RPMI8226 (cell line): Measurements from ENCODE around the gene DAP.
"Not testable (repeated sequence)": the region's sequence is repeated elsewhere in the genome, so short reads cannot be mapped to it uniquely, and the experiment has no call there.

Source experiments
- DNase-seq: peaks from one replicate; pipeline ENCODE4 v3.0.0-alpha.2; 2015

The DAP gene

GRCh38 chr5:10649666-10650380, 111.2 kb downstream of the DAP start:
- DNase-seq: no peak

GRCh38 chr5:10648806-10649665, 112.0 kb downstream of the DAP start:
- DNase-seq: no peak

- no peak for DNase-seq
Measured at GRCh38 chr5:10647640-10648039, 113.4 kb downstream of the DAP start.

GRCh38 chr5:10645671-10646070, 115.4 kb downstream of the DAP start:
- DNase-seq: no peak

GRCh38 chr5:10645146-10645545, 115.9 kb downstream of the DAP start:
- DNase-seq: no peak

GRCh38 chr5:10644192-10644591, 116.8 kb downstream of the DAP start:
- DNase-seq: no peak

GRCh38 chr5:10642367-10642766, 118.7 kb downstream of the DAP start:
- DNase-seq: no peak

GRCh38 chr5:10639846-10640368, 121.1 kb downstream of the DAP start:
- no peak for DNase-seq

GRCh38 chr5:10638723-10639122, 122.3 kb downstream of the DAP start:
- DNase-seq: not testable (repeated sequence)

- no peak for DNase-seq
Measured at GRCh38 chr5:10637944-10638343, 123.1 kb downstream of the DAP start.

- no peak for DNase-seq
Measured at GRCh38 chr5:10636363-10637142, 124.5 kb downstream of the DAP start.

- no peak for DNase-seq
Measured at GRCh38 chr5:10635867-10636350, 125.1 kb downstream of the DAP start.

GRCh38 chr5:10635257-10635866, 125.7 kb downstream of the DAP start:
- no peak for DNase-seq

- no peak for DNase-seq
Measured at GRCh38 chr5:10634562-10634961, 126.5 kb downstream of the DAP start.

GRCh38 chr5:10634050-10634449, 127.0 kb downstream of the DAP start:
- no peak for DNase-seq

- DNase-seq: no peak
Measured at GRCh38 chr5:10633271-10634049, 127.6 kb downstream of the DAP start.

- DNase-seq: no peak
Measured at GRCh38 chr5:10632110-10632761, 128.8 kb downstream of the DAP start.

- DNase-seq: no peak
Measured at GRCh38 chr5:10631316-10631996, 129.6 kb downstream of the DAP start.

- DNase-seq: not testable (repeated sequence)
Measured at GRCh38 chr5:10630744-10631143, 130.3 kb downstream of the DAP start.

GRCh38 chr5:10630126-10630525, 130.9 kb downstream of the DAP start:
- no peak for DNase-seq

GRCh38 chr5:10629682-10630081, 131.4 kb downstream of the DAP start:
- no peak for DNase-seq
